H1 (cell line): ENCODE data around the gene ASTN1. TPM values are rescaled to one million over a fixed set of nuclear protein-coding genes. Genes with fewer than 3 reads are reported as not detected.

ENCODE experiments used
- BRCA1 ChIP-seq: IDR thresholded peaks from 2 replicates; pipeline ENCODE4 v1.6.1; 2012; ENCODE audit warnings: low read depth, low read length, improper control_type of control experiment
- EGR1 ChIP-seq: IDR thresholded peaks from 2 replicates; pipeline ENCODE4 v1.6.1; 2011; ENCODE audit warnings: low read depth, low read length, borderline replicate concordance
- HDAC6 ChIP-seq: IDR thresholded peaks from one replicate; pipeline ENCODE4 v1.7.1; 2012; ENCODE audit warnings: low read depth, mild to moderate bottlenecking, inconsistent platforms, low read length, moderate library complexity
- KDM1A ChIP-seq: fragments of 200-600, 300-600 bp; sonication (generic); IDR thresholded peaks from 2 replicates; pipeline ENCODE4 v1.7.1; 2016; ENCODE audit warnings: mild to moderate bottlenecking, low read length, borderline replicate concordance
- POLR2AphosphoS5 ChIP-seq: IDR thresholded peaks from 2 replicates; pipeline ENCODE4 v1.6.1; 2011; ENCODE audit warnings: low read depth, low read length
- SAP30 ChIP-seq: fragments of 300-600 bp; sonication (generic); IDR thresholded peaks from 2 replicates; pipeline ENCODE4 v1.7.1; 2012; ENCODE audit warnings: low read length, moderate library complexity, mild to moderate bottlenecking, inconsistent platforms; ENCODE audit not compliant: insufficient read depth, insufficient replicate concordance
- SP4 ChIP-seq: IDR thresholded peaks from 2 replicates; pipeline ENCODE4 v1.6.1; 2012; ENCODE audit warnings: low read length, inconsistent platforms
- polyA plus RNA-seq, 7 experiments: library from polyadenylated mRNA; depleted of rRNA in 3 of 7; stranded (reverse) in 5 of 7; unstranded in 2 of 7; fragments of >200 nt in 5 of 7; fragments of 200-250 nt in 2 of 7; gene quantifications; 1 replicate in 5 of 7; 2 replicates in 1 of 7; 4 replicates in 1 of 7; pipeline versions ENCODE4 v1.2.1 to v1.2.3, GENCODE V29; 2011 to 2013; ENCODE audit warnings: missing spikeins in 2 of 7, mixed read lengths in 2 of 7
- total RNA-seq: library from RNA; stranded (reverse); fragmentation: NEBNext Ultra II Directional; extraction: Animal tissue kit (Norgen Biotek cat#: 25700); gene quantifications from 2 replicates; pipeline ENCODE4 v1.2.1, GENCODE V29; 2021

The ASTN1 gene
- total and polyA plus RNA-seq, 2 of the 8 experiments (the other 6 are each of a cell fraction or from before 2014, with no cell fraction given) = 2.9 to 4.1 TPM

- TF ChIP-seq POLR2AphosphoS5 (no peak), BRCA1 (no peak), HDAC6 (no peak), SP4 (no peak), KDM1A (no peak), SAP30 (no peak), EGR1 (no peak)
These were observed 10.6 kb upstream of the ASTN1 start (continued) for GRCh38 chr1:177174921-177175634.
